HG03354 (cell line): ENCODE results near the gene DCT.

Source experiments
- ATAC-seq: cut with Tn5 transposase; IDR thresholded peaks from one replicate; pipeline ENCODE4 v1.9.1; 2021; ENCODE audit warnings: mild to moderate bottlenecking; ENCODE audit not compliant: unreplicated experiment, poor library complexity, severe bottlenecking

The DCT gene

GRCh38 chr13:94411747-94412146, 67.7 kb downstream of the DCT start:
- no peak for ATAC-seq

- ATAC-seq, result no peak
These were observed 71.0 kb downstream of the DCT start for GRCh38 chr13:94408314-94409036.

DNA sequence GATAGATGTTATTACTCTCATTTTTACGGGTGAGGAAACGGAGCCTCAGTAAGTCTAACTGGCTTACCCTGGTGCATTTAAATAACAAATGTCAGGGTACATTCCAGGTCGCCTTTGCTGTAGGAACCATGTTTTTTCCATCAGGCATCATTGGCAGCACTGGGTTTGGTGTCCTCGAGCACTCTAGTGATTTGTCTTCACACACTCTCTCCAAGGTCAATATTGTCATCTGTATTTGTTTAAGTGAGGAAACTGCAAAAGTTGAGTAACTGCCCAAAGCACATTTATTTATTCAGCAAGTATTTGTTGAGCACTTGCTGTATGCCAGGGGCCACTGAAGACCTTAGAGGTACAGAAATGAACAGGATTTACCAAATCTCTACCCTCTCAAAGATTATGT, 78.6 kb downstream of the DCT start:
- ATAC-seq, result no peak

- ATAC-seq, result no peak
These were observed 79.7 kb downstream of the DCT start for GRCh38 chr13:94399812-94400211.

DNA sequence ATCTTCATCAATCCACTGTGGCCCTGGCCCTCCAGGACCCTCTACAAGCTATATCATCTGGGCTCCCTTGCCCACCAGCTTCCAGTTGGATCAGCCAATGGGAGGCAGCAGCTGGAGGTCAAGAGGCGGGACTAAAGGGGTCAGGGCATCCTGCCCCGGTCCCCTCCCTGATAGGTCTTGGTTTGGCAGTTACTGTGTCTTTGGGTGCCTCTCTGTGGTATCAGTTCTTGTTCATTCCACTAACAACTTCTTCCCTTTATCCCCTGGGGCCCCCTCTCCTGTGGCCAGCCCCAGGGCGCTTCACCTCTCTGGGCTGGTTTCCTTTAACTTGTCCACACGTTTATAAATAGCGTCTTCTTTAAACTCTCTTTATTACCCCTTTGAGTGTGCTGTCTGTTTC, 83.6 kb downstream of the DCT start:
- ATAC-seq, result no peak

- ATAC-seq, result no peak
These were observed 84.8 kb downstream of the DCT start for GRCh38 chr13:94394723-94395122.

- ATAC-seq, result no peak
These were observed 88.6 kb downstream of the DCT start for GRCh38 chr13:94390881-94391280.

- ATAC-seq, result no peak
These were observed 89.7 kb downstream of the DCT start for GRCh38 chr13:94389604-94390351.

GRCh38 chr13:94387047-94387446, 92.4 kb downstream of the DCT start:
- no peak for ATAC-seq
